HG02973 (cell line): Measurements from ENCODE around the gene MED15.
"Not testable (repeated sequence)": the region's sequence is repeated elsewhere in the genome, so short reads cannot be mapped to it uniquely, and the experiment has no call there.

ENCODE experiments used
- ATAC-seq: cut with Tn5 transposase; IDR thresholded peaks from one replicate; pipeline ENCODE4 v1.9.1; 2021; ENCODE audit warnings: moderate library complexity; ENCODE audit not compliant: unreplicated experiment

MED15 gene

DNA sequence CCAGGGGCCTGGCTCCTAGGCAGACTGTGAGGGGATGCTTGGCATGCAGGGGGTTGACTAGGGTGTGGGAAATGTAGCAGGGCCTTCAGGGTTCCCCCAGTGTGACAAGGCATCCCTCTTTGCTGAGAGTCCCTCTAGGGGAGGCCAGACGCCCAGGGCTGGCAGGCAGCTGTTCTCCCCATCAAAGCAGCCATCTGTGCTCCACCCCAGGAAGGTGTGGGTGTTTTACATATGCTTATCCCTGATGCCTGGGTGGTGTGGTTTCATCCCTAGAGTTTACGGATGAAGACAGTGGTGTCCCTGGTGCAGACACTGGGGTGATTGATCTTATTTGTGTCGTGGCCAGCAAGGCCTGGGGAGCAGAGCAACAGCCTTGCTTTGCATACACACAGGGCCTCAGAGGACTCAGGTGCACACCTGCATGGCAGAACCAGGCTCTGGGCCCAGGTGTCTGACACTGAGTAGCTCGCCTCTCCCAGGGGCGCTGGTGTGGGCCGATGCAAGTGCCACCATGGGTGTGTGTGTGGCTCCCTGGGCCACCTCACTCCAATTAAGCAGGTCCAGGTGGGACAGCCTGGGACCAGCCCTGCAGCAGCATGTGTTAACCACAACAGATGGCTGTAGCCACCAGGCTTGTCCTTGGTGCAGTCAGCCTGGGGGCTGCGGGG, 74.2 kb downstream of the MED15 start:
- ATAC-seq, result no peak

DNA sequence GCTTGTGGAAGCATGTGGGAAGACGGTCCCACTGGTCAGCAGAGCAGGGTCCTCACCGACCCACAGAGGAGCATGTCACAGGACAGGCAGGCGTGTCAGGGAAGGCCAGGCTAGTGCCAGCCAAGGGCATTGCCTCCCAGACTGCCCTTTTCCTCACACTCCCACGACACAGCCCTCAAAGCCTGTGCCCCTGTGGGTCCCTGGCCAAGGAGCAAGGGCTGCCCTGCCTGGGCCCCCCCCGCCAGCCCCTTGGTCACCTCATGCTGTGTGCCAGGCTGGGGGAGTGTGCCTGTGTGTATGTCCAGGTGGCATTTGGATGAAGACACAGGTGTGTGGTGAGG, 74.7 kb downstream of the MED15 start:
- ATAC-seq, result no peak

DNA sequence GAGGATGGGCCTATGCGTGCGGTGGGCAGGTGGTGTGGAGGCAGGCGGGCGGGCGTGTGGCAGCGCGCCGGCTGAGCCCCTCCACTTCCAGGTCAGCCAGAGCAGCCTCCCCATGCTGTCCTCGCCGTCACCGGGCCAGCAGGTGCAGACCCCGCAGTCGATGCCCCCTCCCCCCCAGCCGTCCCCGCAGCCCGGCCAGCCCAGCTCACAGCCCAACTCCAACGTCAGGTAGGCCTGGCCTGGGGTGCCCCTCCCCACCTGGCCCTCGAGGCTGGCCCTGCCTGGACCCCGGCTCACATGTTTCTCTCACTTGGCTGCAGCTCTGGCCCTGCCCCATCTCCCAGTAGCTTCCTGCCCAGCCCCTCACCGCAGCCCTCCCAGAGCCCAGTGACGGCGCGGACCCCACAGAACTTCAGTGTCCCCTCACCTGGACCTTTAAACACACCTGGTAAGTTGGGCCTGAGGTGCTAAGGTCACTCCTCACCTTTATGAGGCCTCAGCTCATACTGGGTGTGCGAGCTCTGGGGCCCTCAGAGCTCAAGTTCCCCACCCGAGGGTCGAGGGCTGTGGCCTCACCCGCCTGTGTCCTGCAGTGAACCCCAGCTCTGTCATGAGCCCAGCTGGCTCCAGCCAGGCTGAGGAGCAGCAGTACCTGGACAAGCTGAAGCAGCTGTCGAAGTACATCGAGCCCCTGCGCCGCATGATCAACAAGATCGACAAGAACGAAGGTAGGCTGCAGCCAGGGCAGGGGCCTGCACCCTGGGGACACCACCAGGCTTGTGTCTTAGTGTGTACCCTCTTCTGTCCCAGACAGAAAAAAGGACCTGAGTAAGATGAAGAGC, 75.3 kb downstream of the MED15 start:
- ATAC-seq, result no peak

GRCh38 chr22:20583471-20583922, 76.1 kb downstream of the MED15 start:
- no peak for ATAC-seq

DNA sequence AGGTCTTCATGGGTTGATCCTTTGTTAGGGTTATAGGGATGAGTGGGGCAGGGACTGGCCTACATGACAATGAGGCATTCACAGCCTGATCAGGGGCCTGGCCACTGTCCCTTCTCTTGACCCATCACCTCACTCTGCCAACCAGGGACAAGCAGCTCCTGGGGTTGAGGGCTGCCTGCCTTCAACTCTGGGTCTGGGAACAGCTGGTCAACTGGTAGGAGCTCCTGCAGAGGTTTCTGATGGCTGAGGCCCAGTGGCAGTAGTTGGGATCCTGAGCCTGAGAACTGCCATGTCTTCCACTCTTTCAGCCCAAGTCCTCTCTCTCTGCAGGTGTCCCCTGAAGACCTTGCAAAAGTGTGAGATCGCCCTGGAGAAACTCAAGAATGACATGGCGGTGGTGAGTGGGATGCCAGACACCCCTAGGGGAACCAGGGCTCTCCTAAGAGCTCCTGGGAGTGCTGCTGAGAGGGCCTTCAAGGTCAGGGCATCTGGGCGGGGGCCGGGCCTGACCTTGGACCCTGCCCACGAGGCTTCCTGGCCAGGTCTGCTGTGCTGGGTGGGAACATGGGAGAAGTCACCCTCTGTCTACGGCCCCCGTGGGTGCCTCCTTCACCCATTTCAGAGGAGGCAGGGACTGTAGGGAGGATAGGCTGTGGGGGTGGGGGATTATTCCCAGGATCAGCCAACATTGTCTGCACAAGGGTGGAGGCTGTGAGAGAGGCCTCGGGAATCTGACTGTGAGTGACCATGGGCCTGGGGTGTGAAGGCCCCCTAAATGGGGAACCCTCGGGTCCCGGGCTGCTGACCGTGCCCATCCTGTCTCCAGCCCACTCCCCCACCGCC, 76.8 kb downstream of the MED15 start:
- ATAC-seq, result no peak

DNA sequence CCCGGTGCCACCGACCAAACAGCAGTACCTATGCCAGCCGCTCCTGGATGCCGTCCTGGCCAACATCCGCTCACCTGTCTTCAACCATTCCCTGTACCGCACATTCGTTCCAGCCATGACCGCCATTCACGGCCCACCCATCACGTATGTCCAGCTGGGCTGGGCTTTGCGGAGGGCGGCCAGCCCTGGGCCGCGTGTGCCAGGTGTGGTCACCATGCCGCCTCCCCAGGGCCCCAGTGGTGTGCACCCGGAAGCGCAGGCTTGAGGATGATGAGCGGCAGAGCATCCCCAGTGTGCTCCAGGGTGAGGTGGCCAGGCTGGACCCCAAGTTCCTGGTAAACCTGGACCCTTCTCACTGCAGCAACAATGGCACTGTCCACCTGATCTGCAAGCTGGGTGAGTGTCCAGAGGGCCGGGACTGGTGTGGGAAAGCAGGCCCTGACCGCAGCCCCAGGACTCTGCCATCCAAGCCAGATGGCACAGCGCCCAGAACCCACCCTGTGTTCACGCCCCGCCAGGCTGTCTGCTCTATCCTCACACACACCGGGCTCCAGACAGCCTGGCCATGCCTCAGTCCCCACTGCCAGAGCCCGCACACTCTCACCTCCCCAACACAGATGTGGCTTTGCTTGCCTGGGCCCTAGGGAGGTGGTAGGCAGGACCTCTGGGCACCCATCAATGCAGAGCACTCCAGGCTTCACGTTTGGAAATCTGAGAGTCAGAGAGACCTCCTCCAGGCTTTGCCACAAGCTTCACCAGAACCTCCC, 77.6 kb downstream of the MED15 start:
- no peak for ATAC-seq

DNA sequence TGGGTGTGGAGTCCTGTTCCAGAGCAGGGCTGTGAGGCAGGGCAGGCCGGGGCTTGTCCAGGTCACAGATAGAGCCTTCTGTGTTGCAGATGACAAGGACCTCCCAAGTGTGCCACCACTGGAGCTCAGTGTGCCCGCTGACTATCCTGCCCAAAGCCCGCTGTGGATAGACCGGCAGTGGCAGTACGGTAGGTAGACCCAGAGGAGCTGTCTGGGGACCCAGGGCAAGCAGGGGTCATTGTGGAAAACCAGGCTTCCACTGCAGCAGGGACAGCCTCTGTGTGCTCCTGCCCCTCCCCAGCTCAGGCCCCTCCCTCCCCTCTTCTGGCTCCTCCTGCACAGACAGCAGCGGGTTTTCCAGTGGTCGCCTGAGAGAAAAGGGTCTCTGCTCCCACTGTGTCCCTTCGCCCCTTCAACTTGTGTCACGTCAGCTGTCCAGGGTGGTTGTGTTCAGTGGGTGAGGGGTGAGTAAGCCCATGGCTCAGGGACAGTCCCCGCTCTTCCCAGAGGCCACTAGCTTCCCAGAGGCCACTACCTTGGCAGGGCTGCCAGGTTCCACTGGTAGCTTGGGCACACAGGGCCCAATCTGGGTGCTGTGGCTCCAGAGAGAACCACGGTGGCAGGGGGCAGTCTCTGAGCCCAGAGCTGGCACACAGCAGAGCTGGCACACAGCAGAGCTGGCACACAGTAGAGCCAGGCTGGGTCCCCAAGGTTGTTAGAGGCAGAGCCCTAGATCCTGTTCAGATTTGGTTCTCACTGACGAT, 78.4 kb downstream of the MED15 start:
- no peak for ATAC-seq

DNA sequence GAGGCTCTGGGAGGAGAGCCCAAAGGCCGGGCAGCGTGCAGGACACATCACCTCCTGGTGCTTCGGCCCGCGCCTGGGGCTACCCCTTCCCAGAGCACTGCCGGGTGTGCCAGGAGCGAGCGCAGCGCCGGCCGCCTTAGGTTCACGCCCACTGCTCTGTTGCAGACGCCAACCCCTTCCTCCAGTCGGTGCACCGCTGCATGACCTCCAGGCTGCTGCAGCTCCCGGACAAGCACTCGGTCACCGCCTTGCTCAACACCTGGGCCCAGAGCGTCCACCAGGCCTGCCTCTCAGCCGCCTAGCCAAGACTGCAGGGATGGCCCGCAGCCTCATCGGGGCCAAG, 79.0 kb downstream of the MED15 start:
- ATAC-seq, result no peak

GRCh38 chr22:20587206-20587958, 80.0 kb downstream of the MED15 start:
- ATAC-seq, result no peak

- ATAC-seq, result no peak
Measured at GRCh38 chr22:20588092-20588842, 80.9 kb downstream of the MED15 start.

- no peak for ATAC-seq
Measured at GRCh38 chr22:20588843-20589581, 81.6 kb downstream of the MED15 start.

DNA sequence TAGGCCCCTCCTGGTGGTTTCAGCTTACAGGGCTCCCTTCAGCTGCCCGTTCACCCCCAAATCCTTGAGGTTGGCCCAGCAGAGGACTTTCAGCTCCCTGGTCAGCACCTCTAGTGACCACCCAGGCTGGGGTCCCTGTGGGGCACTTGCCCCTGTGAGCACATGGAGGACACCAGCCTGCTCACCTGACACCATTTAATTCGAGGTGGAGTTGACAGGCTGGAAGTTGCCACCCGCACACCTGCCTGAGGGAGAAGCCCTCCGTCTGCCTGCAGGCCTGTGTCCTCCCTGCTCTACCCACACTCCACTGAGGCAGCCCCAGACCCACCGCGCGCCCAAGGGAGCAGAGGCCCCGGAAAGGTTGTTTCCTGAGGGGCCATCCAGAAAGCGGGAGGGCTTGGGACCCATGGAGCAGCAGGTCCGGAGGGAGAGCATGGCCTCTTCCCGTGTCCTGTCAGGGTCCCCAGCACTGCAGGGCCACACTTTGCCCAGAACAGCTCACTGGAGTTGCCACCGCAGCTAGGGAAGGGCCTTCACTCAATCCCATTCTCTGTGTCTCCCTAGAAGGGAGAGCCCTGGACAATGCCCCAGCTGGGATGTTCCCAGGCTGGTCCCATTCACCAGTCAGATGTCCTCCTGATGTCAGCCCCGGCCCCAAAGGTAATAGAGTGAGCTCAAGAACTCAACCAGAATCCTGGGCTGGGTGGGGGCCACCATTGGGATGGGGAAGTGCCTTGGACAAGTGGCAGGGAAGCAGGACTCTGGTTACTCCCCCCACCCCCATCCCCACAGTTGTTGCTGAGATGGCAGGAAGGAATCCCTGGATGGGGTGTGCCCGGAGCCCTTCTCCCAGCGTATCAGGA, 82.4 kb downstream of the MED15 start:
- no peak for ATAC-seq

GRCh38 chr22:20590477-20591294, 83.3 kb downstream of the MED15 start:
- no peak for ATAC-seq

DNA sequence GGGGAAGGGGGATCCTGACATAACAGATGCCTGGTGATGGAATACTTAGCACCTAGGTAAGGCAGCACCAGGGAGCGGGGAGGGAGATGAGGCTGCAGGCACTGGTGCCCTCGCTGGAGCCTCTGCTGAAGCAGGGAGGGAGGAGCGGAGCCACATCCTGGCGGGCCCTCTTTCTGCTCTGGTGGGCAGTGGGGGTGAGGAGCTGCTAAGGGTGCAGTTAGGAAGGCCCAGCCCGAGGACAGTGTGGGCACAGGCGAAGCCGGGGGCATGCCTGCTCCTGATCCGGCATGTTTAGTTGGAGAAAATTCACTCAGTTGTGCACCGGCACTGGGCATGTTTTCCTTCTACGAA, 83.9 kb downstream of the MED15 start:
- no peak for ATAC-seq

DNA sequence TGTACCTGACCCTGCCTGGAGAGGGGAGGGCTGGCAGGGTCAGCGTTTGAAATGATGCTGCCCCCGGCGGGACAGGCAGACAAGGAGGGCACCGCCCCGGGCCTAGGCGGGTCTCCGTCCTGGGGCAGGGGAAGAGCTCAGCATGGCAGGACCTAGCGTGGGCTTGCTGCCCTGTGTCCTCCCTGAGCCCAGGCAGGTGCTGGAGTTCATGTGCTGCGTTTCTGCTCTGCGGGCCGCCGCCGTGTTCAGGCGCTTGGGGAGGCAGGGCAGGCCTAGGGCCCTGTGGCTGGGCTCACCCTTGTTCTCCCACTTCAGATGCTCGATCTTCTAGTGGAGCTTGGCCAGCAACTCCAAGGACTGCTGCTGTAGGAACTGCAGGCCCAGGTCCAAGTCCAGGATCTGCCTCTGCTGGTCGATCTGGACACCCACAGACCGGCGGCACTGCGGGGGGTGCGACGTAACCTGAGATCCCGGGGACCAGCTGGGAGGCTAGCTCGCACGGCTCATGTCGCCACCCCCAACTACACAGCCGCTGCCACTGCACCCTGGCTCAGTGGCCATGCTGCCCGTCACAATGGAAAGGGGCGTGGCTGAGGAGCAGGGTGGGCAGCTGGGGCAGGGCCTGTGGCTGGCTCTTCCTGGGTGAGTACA, 84.4 kb downstream of the MED15 start:
- ATAC-seq, result no peak

- not testable (repeated sequence) for ATAC-seq
Measured at GRCh38 chr22:20594038-20594437, 86.6 kb downstream of the MED15 start.
